HTR-8/SVneo (cell line): ENCODE results near the gene C5AR1.
"Not testable (repeated sequence)": the region's sequence is repeated elsewhere in the genome, so short reads cannot be mapped to it uniquely, and the experiment has no call there.

Experiments
- DNase-seq: peaks from one replicate; pipeline ENCODE4 v3.0.0; 2011; ENCODE audit warnings: low spot score, mixed read lengths; ENCODE audit not compliant: insufficient read length
- FAIRE-seq: peaks from 2 replicates; lab custom pipeline; 2011; peaks lifted over from hg19 to GRCh38; lab: Jason Lieb, UNC

C5AR1 gene

DNA sequence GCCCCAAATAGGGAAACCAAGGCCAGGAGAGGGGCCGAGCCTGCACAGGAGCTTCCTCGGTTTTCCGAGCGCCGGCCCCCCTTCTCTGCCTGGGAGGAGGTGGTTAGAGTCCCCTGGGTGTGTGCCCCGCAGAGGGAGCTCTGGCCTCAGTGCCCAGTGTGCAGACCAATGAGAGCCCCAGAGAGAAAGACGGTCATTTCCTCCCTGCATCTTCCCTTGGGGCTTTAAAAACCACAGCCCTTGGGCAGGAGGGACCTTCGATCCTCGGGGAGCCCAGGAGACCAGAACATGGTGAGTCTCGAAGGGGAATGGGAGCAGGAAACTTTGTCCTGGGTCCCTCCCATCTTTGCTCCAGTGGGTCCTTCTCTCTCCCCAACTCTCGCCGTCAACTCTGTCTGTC is at the start of gene C5AR1:
Gene C5AR1, plus strand, starts transcription at position 254 of the 400 bp plus-strand sequence. Its CDS starts 35 bp downstream, at position 289.
- DNase-seq (no peak), FAIRE-seq (no peak)

DNA sequence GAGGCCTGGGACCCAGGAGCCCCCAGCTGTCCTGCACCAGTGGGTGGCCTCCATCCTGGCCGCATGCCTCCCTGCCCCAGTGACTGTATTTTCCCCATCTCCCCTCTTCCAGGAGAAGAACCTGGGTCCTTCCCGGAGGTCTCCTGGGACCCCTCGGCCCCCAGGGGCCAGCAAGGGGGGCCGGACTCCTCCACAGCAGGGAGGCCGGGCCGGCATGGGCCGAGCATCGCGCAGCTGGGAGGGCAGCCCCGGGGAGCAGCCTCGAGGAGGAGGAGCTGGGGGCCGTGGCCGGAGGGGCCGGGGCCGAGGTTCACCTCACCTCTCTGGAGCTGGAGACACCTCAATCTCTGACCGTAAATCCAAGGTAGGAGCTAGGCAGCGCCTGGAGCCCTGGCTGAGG is 49.2 kb upstream of the C5AR1 start:
- DNase-seq (no peak), FAIRE-seq (no peak)

DNA sequence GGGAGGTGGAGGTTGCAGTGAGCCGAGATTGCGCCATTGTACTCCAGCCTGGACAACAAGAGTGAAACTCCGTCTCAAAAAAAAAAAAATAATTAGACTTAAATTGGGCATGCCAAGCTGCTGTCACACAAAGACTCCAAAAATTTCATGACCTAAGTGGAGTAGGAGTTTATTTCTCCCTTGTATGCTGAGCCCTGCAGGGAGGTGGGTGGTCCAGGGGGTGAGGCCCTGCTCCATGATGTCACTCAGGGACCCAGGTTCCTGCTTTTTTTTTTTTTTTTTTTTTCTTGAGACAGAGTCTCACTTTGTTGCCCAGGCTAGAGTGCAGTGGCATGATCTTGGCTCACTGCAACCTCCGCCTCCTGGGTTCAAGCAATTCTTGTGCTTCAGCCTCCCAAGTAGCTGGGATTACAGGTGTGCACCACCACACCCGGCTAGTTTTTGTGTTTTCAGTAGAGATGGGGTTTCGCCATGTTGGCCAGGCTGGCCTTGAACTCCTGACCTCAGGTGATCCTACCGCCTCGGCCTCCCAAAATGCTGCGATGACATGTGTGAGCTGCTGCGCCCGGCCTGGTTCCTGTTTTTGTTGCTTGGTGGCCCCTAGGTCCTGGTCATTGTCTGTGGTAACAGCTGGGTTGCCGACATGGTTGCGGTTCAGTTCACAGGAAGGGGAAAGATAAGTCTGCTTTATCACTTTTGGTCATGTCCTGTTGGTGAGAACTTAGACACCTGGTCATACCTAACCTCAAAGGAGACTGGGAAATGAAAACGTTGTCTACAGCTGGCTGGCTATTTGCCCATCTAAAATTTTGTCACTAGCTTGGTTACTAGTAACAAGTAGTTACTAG is 47.5 kb upstream of the C5AR1 start:
- peak; percentile 33 for FAIRE-seq
- DNase-seq, result not testable (repeated sequence)

DNA sequence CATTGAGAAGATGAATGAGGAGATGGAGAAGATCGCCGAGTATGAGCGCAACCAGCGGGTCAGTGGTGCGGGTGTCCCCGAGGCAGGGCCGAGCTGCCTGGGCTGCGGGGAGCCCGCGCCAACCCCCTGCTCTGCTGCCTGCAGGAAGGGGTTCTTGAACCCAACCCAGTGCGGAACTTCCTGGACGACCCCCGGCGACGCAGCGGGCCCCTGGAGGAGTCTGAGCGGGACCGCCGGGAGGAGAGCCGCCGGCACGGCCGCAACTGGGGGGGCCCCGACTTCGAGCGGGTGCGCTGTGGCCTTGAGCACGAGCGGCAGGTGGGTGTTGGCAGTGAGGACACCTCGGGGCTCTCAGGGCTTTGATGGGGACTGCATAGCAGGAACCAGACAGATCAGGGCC is 45.0 kb upstream of the C5AR1 start:
- FAIRE-seq, result no peak

DNA sequence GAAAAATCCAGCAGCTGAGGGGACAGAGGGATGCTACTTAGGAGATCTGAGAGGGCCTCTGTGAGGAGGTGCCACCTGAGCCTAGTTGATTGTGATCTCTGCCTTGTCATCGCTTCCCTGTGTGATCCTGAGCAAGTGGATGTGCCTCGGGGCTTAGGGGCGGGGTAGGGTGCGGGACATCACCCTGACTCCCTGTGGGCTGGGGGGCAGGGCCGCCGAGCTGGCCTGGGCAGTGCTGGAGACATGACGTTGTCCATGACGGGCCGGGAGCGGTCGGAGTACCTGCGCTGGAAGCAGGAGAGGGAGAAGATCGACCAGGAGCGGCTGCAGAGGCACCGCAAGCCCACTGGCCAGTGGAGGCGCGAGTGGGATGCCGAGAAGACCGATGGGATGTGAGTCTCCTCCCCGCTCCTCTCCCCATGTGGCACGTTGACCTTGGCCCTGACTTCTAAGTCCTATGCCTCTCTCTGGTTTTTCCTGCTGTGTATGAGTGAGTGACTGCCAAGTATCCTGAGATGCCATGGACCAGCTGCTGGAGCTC is 43.2 kb upstream of the C5AR1 start:
- DNase-seq (no peak), FAIRE-seq (no peak)

More for the DNA sequence above, 45.0 kb upstream of the C5AR1 start:
- DNase-seq, result no peak

DNA sequence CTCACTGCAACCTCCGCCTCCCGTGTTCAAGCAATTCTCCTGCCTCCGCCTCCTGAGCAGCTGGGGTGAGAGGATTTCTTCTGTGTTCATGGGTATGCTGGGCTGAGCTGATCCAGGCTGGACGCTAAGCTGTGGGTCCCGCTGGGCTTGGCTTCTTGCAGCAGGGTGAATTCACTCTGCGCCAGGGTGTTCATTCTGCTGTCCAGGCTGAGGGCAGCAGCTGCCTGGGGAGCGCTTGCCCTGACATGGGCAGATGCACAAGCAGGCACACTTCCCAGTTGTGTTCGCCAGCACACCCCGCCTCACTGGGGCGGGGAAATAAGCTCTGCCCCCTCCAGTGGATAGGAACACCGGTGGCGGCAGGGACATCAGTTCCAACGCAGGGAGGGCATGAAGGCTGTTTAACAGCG is 42.3 kb upstream of the C5AR1 start:
- no peak for FAIRE-seq
- DNase-seq, result no peak

GRCh38 chr19:47268028-47268427 is 41.6 kb upstream of the C5AR1 start:
- DNase-seq, result no peak
- FAIRE-seq, result no peak

DNA sequence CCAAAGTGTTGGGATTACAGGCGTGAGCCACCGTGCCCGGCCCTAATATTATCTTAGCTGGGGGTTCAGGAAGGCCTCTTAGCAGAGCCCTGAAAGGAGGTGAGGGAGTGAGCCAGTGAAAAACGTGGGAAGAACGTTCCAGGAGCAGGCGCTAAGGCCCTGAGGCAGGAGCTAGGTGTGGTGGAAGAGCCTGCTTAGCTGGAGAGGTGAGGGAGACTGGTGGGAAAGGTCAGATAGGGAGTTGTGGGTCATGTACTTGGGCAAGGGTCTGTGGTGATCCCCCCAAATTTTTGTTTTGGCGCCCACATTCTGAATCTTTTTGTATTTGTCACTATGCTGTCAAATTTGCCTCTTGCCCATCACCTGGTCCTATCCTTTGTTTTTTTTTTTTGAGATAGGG is 40.1 kb upstream of the C5AR1 start:
- DNase-seq (no peak), FAIRE-seq (no peak)

GRCh38 chr19:47270408-47270807 is 39.3 kb upstream of the C5AR1 start:
- no peak for FAIRE-seq
- DNase-seq, result no peak

GRCh38 chr19:47271949-47272348 is 37.7 kb upstream of the C5AR1 start:
- FAIRE-seq, result no peak
- no peak for DNase-seq

- no peak for DNase-seq
- FAIRE-seq, result no peak
These were observed 37.0 kb upstream of the C5AR1 start for GRCh38 chr19:47272448-47273312.

DNA sequence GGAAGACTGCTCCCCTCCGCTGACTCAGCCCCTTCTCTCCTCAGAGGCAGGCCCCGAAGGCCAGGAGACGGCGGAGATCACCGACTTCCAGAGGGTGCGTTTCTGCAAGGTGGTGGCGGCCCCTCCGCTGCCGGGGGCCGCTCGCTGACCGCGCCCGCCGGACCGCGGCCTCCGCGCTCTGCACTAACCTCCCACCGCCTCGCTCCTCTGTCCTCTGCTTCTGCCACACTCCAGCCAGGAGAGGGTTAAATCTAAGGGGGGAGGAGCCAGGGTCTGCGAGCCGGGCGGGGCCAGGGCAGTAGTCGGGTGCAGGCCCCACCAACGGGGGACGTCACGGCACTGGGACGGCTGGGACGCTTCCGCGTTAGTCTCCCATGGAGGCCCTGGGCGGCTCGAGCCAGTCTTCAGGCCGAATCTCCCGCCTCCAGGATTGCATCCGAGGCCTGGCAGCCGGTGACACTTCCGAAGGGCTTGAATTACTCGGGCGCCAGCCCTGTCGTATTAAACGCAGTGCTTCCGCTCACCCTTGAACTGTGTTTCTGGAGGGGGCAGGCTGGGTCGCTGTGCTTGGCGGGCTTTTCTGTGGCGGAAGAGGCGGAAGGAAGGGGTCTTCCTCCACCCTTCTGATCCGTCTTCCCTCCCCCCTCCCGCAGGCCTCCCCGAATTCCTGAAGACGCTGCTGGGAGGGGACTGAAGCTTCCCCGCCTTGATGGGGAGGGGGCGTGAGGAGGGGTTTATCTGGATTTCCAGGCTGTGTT is 36.2 kb upstream of the C5AR1 start:
- FAIRE-seq (peak; percentile 80), DNase-seq (peak; percentile 90)

- DNase-seq, result peak; percentile 92
- FAIRE-seq, result peak; percentile 92
These were observed 35.4 kb upstream of the C5AR1 start, which contains the start of gene INAFM1 for GRCh38 chr19:47274071-47274890. Gene INAFM1 (plus strand): TSS chr19:47274885. CDS start chr19:47274920, 35 bp downstream.

- FAIRE-seq, result no peak
- no peak for DNase-seq
These were observed 34.5 kb upstream of the C5AR1 start for GRCh38 chr19:47274891-47275761.

DNA sequence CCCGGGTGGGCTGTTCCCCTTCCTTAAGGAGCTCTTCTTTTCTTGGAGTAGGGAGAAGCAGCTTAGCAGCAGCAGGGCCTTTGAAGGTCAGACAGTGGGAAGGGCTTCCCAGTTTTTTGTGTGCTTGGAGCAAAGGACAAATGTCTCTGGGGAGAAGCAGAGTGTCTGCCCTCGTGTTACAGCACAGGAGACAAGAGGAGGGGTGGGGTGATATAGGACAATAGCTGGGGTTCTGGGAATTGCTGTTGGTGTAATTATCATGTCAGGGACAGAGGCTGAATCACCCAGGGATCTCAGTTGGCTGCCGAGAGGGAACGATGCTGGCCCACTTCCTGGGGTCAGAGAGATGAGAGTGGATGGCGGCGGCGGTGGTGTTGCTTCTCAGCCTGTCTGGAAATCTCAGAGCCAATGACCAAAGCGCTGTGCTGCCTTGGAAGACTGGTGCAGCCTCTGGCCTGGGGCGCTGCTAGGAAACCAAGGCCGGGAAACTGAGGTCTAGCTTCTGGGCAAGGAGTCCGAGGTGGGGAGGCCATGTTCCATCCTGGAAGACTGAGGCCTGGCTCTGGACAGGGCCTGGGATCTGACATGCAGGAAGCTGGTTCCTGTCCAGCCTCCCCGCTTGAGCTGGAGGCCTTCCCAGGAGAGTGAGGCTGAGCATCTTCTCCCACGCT is 33.7 kb upstream of the C5AR1 start:
- DNase-seq (no peak), FAIRE-seq (no peak)

DNA sequence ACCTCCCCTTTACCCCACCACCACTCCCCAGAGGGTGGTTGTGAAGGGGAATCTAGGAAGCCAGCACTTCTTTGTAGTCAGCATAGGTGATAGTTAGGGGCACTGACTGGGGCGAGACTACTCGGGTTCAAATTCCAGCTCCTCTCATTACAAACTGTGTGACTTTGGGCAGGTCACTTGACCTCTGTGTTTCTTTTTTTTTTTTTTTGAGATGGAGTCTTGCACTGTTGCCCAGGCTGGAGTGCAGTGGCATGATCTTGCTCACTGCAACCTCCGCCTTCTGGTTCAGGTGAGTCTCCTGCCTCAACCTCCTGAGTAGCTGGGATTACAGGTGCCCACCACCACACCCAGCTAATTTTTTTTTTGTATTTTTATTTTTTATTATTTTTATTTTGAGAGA is 33.1 kb upstream of the C5AR1 start:
- not testable (repeated sequence) for DNase-seq, FAIRE-seq

DNA sequence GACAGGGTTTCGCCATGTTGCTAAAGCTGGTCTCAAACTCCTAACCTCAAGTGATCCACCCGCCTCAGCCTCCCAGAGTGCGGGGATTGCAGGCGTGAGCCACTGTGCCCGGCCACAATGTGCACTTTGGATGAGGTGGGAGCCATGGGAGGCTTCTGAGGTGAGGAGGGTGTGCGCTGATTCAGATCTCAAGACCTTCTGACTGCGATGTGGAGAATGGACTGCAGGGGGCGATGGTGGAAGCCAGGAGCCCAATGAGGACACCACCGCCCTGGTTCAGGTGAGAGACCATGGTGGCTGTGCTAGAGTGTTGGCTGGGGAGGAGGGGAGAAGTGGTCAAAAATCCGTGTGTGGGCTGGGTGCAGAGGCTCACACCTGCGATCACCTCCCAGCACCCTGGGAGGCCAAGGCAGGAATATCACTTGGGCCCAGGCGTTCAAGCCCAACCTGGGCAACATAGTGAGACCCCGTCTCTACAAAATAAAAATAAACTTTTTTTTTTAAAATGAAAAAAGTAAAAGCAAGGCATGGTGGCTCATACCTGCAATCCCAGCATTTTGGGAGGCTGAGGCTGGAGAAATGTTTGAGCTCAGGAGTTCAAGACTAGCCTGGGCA is 29.4 kb upstream of the C5AR1 start:
- FAIRE-seq (no peak), DNase-seq (no peak)
